GM19023 (cell line): ENCODE results near the gene MLIP.
A peak's percentile ranks its signal among the peaks of the same experiment; 100 is the strongest.

Experiments
- ATAC-seq: cut with Tn5 transposase; IDR thresholded peaks from one replicate; pipeline ENCODE4 v1.9.1; 2021; ENCODE audit warnings: mild to moderate bottlenecking, moderate library complexity; ENCODE audit not compliant: unreplicated experiment

Gene MLIP

DNA sequence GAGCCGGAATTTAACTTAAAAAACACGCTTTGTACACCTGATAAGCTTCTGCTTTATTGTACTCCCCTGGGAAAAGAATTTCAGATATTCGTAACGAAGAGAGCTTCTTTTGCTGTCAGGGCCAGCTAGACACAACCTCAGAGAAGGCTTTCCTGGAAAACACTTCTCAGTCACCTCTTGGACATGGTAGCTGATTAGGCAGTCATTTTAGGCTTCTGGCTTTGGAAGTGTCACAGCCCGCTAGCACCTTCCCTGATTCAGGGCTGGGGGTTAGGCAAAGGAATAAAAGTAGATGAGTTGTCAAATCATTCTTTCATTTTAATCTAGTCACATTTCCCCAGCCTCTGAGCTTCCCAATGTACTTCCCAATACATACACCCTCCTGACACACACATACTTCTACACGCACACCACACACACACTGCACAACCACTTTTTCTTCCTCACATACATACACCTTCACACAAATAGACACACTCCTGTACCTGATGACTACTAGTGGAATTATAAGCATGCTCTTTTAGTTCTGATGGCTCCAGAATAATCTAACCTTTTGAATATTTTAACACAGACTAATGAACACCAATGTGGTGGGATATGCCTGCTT, 162.1 kb downstream of the MLIP start:
- ATAC-seq, result no peak

DNA sequence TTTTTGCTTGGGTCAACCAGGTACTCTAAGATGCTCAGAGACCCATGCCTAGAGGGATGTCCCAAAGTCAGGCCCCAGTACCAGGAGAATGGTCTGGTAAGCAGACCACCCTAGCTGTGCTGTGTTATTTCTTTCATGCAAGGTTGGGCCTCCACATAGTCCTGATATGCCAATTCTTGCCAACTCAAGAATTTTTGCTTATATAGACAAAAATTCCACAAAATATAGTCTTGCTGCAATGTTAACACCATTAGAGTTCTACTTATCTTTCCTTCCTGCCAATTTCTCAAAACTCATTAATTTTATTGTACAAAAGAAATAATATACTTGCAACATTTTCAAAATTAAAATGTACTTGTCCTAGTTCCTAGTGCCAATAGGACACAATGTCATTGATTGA, 163.1 kb downstream of the MLIP start:
- no peak for ATAC-seq

DNA sequence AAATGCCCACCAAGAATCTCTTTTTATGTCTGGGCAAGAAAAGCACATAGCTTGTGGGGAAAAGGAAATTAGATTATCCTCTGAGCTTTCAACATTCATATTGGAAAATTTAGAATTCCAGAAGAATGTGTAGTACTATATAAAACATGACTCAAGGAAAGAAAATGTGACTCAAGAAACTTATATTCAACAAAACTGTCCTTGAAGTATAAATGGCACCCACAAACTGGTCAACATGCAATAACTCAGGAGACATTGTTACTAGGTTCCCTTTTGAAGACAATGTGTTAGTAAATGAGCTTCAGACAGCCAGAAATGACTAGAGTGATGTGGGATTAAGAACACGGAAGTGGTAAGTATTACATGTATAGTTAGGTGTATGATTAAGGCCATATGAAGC, 170.9 kb downstream of the MLIP start:
- no peak for ATAC-seq

DNA sequence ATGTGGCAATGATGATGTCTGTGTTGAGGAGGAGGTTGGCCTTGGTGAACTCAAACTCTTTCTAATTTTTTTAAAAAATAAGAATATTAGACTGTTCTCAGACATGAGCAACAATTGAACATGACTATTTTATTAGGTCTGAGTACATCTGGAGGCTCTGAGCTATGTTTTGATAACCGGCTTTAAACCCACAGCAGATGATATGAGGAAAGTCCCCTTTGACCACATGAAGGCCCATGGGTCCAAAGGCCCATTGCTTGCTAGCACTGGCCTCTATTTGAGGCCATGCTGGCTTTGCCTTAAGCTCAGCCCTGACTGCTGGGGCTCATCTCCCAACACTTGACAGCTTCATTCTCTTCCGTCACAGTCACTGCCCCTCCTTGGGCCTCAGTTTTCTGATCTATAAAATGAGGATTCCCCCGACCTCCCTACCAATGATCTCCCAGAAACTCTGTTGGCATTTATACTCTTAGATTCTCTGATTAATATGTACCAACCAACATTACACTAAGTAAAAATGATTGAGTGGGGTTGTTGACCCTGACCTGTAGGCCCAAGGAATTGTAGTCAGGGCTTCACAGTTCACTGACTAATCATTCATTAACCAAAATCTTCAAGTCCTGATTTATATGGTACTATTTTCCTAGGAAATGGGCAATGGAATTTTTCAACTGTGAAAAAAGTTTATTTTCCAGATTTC, 173.1 kb downstream of the MLIP start:
- peak; percentile 54 for ATAC-seq

DNA sequence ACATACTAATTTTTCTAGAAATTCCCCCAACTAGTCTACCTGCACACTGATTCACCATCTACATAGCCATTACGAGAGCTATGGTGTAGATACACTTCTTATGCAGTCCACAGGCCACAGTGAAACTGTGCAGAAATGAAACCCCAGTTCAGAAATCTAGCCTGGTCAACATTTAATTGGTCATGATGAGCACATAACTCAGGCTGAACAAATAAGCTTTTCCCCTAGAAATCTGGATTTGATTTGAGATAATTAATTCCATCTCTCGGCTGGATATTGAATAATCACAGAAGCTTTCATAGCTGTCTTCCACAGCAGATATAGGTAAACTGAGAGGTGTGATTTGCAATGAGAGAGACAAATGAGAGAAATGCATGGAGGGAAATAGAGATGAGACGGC, 174.4 kb downstream of the MLIP start:
- no peak for ATAC-seq

DNA sequence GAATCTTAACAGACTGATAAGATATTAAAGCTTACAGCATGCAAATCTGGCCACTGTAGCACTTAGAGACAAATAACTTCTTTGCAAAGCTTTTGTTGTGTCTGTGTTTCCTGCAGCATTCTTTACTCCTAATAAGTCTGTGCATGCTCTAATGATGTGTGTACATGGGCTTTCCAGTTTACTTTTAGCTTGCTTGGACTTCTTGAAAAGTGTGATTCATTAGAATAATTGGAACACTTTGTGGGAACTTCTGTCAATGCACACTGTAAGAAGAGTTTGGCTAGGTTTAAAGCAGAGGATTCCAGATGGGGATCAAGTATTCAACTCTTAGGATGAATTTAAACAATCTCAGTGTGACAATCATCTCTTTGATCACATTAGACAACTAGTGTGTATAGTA, 174.9 kb downstream of the MLIP start:
- no peak for ATAC-seq

DNA sequence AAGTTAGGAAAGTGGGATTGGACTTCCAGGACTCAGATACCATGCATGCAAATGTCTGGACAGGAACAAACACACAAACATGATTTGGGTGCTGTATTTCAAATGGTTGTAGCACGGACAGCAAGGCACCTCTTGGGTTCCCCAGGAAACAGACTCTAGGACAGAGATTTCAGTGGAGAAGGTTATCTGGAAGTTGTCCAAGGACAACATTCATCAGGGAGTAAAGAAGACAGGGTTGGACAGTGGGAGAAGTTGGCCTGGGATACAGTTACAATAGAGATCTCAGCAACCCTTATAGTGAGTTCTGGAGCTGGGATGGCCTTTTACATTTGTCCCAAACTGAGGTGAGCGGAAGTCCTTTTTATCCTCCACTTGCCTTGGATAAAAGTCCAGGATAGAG, 177.2 kb downstream of the MLIP start:
- ATAC-seq, result no peak

DNA sequence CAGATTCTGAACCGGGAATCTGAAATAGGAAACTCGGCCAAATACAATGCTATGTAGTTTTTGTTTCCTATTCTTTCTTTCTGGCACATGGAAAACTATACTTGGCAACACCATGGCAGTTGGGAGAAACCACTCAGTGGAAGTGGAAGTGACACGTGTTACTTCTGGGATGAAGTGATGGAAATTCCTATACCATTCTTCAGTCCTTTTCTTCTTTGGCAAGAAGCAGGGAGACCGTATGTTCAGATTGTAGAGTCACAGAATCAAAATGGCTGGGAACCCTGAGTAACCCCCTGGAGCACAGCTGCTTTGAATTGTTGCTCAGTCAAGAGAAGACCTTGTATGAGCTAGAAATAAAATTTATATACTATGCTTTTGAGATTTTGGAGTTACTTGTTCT, 178.2 kb downstream of the MLIP start:
- ATAC-seq, result no peak

DNA sequence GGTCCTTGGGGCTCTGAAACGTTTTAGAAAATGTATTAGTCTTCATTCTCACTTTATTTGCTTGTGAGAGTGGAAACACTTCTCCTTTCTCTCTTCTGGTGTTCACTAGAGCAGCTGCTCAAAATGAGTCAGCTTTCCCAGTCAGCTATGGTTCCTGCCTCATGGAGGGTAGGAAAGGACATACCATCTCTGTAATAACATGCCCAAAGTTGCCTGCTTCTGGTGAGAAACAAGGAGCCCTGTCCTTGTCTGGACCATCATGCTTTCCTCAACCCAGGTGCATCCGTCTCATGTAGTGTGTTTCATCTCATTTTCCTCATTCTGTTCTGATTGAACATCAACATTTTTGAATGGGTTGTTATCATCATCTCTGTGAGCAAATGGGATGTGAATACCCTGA, 179.9 kb downstream of the MLIP start:
- peak; percentile 58 for ATAC-seq

DNA sequence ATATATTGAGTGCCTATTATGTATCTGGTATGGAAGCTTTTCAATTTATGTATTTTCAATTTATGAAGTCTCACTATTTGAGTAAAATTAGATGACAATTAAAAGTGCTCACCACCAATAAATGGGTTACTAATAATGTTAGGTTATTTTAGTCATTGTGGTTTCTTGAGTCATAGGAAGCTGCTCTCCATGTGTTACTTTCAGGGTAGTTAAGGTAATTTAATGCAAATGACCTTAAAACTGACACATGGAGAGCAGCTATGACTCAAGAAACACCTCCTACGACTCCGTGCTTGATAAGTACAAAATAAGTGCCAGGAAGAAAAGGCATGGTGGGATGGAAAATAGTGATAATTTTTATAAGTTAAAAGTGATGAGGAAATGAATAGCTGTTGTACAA, 180.5 kb downstream of the MLIP start:
- ATAC-seq, result peak; percentile 84

DNA sequence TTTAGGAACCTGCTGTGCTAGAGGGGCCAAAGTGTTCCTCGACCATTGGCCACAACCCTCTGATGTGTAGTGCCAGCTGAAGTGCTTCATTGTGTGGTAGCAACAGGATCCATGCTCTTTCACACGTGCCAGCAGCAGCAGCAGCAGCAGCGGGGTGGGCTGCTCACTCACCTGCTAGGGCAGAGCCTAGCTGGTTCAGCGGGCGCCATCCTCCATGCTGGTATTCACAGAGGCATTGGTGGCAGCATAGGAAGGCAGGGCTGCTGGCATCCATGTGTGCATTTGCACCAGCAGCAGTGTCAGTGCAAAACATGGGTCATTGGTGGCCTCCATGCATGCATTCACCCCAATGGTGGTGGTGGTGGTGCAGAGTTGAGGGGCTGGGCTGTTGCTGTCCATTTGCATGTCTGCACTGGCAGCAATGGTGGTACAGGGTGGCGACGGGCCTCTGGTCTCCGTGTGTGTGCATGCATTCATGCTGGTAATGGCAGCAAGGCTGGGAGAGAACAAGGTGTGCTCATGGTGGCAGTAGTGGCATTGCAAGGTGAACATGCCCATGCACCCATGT, 183.8 kb downstream of the MLIP start:
- no peak for ATAC-seq

DNA sequence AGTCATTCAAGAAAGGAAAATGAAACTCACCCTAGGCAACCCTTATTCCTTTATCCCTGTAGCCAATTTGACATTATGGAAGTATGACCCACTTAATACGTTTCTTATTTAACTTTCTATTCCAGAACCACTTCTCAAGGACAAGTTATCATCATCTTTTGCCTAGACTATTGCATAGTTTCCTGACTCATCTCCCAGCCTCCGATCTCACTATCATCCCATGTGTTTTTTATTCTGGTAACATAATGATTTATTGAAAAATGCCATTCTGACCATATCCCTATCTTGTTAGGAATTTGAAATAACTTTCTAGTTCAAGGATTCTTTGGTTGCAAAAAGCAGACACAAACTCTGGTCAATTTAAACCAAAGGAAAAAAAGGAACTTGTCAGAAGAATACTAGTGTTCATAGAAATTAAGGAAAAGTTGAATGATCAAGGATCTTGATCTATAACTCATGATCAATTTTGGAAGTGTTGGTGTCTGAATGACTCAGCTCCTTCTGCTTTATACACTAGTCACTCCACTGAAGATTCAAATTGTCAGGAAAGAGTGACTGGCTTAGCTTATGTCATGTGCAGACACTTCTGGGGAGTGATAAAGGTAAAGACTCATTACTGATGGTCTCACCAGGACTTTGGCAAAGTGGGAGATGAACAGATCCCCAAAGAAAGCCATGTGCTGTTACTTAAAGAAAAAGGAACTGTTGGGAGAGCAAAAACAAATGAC, 188.5 kb downstream of the MLIP start:
- no peak for ATAC-seq

DNA sequence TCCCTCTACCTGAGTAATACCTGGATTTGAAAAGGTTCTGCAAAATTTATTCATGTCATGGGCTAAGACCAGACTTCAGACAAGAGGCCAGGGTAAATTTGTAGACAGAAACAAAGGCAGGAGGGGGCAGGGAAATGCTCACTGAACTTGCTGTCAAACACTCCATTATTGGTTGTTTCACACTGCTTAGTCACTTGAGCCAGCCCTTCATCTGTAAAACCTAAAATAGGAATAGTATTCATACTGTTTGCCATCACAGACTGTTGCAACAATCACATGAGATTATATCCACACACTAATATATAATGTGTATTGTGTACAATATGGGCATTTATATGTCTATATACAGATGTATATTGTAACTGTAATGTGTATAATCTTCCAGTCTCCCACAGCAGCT, 190.5 kb downstream of the MLIP start:
- ATAC-seq, result no peak

DNA sequence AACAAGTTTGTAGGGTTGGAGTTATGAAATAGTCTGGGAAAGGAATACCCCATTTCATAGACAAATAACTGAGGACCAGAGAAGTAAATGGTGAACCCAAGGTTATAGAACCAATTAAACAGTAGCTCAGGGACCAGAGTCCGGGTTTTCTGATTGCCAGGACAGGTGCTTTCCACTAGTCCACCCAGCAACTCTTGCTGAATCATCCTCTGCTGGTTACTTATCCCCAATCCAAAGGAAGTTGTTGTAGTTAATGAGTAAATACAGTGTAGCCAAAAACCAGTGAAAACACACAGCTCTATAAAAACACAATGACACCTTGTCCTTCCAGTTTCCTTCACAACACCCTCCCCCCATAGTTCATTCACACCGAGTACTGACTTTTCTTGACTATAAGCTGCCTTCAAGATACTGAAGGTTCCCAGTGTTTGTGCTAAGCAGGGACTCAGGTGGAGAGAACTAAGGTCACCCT, 196.2 kb downstream of the MLIP start:
- ATAC-seq, result peak; percentile 53

DNA sequence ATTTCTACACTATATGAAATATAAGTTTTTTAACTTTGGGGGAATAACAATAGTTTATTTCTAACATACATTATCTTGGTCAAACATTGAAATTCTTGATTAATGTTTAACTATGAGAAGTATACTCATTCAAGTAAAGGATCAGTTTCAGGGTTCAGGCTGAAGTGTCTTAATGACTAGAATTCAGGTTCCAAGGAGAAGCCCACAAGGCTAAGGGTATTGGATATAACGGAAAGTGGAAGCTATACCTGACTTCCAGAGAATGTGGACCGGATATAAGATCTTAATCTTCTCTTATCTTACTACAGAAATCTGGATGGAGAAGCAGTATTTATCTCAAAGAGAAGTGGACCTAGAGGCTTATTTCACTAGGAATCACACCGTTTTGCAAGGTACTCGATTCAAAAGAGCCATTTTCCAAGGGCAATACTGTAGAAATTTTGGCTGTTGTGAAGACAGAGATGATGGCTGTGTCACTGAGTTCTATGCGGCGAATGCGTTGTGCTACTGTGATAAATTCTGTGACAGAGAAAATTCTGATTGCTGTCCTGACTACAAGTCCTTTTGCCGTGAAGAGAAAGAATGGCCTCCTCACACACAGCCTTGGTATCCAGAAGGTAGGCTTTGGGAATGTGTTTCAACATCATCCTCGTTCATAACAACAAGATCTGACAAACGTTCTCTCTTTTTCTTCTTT, 197.2 kb downstream of the MLIP start, which contains the start of gene TINAG:
TSS of gene TINAG (plus strand) at position 153 of the 697 bp plus-strand sequence. CDS start at position 263, 110 bp downstream.
- no peak for ATAC-seq

DNA sequence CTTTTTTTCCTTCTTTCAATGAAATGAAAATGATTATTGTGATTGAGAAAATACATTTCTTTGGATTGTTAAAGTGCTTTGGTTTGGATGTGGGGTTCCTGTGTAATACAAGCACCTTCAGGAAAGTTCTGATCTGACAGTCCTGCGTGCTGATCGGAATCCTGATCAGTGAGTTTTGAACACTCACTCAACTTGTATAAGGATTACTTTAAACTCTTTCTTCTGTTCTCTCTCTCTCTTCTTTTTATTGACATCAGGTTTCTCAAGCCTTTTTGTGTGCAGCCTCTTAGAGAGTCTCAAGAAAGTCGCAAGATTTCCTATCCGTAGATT, 197.7 kb downstream of the MLIP start:
- ATAC-seq, result no peak

DNA sequence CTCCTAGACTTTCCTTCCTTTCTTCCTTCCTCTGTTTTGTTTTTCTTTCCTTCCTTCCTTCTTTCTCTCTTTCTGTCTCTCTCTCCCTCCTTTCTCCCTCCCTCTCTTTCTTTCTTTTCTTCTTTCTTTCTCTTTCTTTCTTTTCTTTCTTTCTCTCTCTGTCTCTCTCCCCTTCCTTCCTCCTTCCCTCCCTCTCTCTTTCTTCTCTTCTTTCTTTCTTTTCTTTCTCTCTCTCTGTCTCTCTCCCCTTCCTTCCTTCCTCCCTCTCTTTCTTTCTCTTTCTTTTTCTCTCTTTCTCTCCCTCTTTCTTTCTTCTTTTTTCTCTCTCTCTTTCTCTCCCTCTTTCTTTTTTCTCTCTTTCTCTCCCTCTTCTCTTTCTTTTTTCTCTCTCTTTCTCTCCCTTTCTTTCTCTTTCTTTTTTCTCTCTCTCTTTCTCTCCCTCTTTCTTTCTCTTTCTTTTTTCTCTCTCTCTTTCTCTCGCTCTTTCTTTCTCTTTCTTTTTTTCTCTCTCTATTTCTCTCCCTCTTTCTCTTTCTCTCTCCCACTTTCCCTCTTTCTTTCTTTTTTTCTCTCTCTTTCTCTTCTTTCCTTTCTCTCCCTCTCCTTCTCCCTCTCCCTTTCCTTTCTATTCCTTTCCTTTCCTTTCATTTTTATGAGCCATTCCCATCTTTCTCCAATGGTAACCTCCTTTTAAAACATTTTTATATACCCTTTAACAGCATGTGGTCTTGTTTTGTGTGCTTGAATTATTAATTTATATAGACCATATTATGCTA, 199.3 kb downstream of the MLIP start:
- ATAC-seq, result no peak

DNA sequence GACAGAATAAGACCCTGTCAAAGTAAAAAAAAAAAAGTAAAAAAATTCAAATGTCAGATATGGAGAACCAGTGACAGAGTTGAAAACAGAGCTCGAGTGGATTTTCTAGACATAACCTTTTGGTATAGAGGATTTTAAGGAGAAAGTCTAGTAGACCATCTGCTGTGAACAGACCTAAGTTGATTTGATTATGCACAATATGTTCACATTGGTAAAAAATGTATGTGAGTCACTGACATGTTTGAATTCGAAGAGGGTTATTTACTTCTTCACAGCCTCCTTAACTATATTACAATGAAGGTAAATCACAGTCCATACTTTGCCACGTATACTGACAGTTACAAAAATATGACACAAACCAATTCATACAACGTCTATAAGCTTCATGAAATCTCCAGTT, 204.4 kb downstream of the MLIP start:
- no peak for ATAC-seq
